HG03575 (cell line): ENCODE results near the gene USP28.

Source experiments
- ATAC-seq: cut with Tn5 transposase; IDR thresholded peaks from one replicate; pipeline ENCODE4 v1.9.1; 2021; ENCODE audit not compliant: unreplicated experiment, insufficient number of reproducible peaks, low FRiP score; ENCODE audit errors: extremely low read depth

USP28 gene

GRCh38 chr11:113841691-113842090 is 33.7 kb downstream of the USP28 start:
- ATAC-seq, result no peak

GRCh38 chr11:113840932-113841664 is 34.3 kb downstream of the USP28 start:
- ATAC-seq, result no peak

- peak; percentile 93 for ATAC-seq
These were observed 35.5 kb downstream of the USP28 start for GRCh38 chr11:113839842-113840241.

GRCh38 chr11:113838005-113838404 is 37.4 kb downstream of the USP28 start:
- no peak for ATAC-seq

GRCh38 chr11:113835306-113835705 is 40.1 kb downstream of the USP28 start:
- no peak for ATAC-seq

- no peak for ATAC-seq
These were observed 42.2 kb downstream of the USP28 start for GRCh38 chr11:113833151-113833550.

GRCh38 chr11:113831314-113831713 is 44.1 kb downstream of the USP28 start:
- no peak for ATAC-seq

- ATAC-seq, result no peak
These were observed 45.6 kb downstream of the USP28 start for GRCh38 chr11:113829751-113830150.

- no peak for ATAC-seq
These were observed 47.2 kb downstream of the USP28 start for GRCh38 chr11:113828191-113828590.

- no peak for ATAC-seq
These were observed 47.9 kb downstream of the USP28 start for GRCh38 chr11:113827477-113827876.

GRCh38 chr11:113818426-113818825 is 56.9 kb downstream of the USP28 start:
- ATAC-seq, result no peak

- no peak for ATAC-seq
These were observed 57.7 kb downstream of the USP28 start for GRCh38 chr11:113817626-113818025.

GRCh38 chr11:113817162-113817561 is 58.2 kb downstream of the USP28 start:
- no peak for ATAC-seq

GRCh38 chr11:113814181-113814580 is 61.2 kb downstream of the USP28 start:
- no peak for ATAC-seq

GRCh38 chr11:113808931-113809330 is 66.4 kb downstream of the USP28 start:
- ATAC-seq, result no peak

- ATAC-seq, result no peak
These were observed 69.0 kb downstream of the USP28 start for GRCh38 chr11:113806406-113806805.

GRCh38 chr11:113805640-113806039 is 69.7 kb downstream of the USP28 start:
- ATAC-seq, result no peak

- no peak for ATAC-seq
These were observed 72.8 kb downstream of the USP28 start for GRCh38 chr11:113802621-113803020.

- ATAC-seq, result no peak
These were observed 78.6 kb downstream of the USP28 start for GRCh38 chr11:113796663-113797259.

GRCh38 chr11:113789675-113790320 is 85.6 kb downstream of the USP28 start:
- no peak for ATAC-seq
